ENCODE measurements around the gene BACE1. TPM values are rescaled to one million over a fixed set of nuclear protein-coding genes. Genes with fewer than 3 reads are reported as not detected.

BACE1 gene
- polyA plus RNA-seq, 1 experiment, result 99.6 TPM

- POLR2A ChIA-PET, result no interaction called here
- CTCF ChIA-PET, result no interaction called here
- DNase-seq (ENCODE audit: low read depth), result no peak
- H3K36me3 ChIP-seq (ENCODE audit: control insufficient read depth, insufficient read depth, low read length), result peaks cover 3% of the 10 kb centered on the region
- no peaks in the 10 kb centered on the region for H3K27me3 ChIP-seq (ENCODE audit: control insufficient read depth, insufficient read depth, low read length)
- H3K4me3 ChIP-seq (ENCODE audit: low read depth, low read length), result no peak overlapping the region
- TF ChIP-seq, protein P1, sequence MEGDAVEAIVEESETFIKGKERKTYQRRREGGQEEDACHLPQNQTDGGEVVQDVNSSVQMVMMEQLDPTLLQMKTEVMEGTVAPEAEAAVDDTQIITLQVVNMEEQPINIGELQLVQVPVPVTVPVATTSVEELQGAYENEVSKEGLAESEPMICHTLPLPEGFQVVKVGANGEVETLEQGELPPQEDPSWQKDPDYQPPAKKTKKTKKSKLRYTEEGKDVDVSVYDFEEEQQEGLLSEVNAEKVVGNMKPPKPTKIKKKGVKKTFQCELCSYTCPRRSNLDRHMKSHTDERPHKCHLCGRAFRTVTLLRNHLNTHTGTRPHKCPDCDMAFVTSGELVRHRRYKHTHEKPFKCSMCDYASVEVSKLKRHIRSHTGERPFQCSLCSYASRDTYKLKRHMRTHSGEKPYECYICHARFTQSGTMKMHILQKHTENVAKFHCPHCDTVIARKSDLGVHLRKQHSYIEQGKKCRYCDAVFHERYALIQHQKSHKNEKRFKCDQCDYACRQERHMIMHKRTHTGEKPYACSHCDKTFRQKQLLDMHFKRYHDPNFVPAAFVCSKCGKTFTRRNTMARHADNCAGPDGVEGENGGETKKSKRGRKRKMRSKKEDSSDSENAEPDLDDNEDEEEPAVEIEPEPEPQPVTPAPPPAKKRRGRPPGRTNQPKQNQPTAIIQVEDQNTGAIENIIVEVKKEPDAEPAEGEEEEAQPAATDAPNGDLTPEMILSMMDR (IDR thresholded peaks at IDR 0.05; ENCODE audit: insufficient read depth, low read depth, low read length), result no peak
Measured at GRCh38 chr11:117309310-117309709, 6.7 kb downstream of the BACE1 start.

DNA sequence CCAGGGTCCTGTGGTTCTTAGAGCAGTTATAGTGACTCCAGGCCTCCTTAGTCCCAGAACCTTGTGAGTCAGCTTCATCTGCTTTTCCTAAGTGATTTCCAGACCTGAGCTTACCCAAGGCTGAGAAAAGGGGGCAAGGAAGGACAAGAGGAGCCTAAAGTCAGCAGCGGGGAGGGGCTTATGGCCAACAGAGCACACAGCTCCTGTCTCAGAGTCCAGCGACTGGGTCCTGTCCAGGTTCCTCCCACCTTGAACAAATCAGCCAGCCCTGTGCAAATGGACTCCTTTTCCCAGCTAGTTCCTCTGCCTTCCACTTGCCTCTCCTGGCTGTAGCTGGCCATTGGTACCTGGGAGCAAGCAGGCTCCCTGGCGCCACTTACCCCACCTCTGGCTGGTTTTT lies 10.9 kb downstream of the BACE1 start:
- H3K36me3 ChIP-seq (ENCODE audit: control insufficient read depth, insufficient read depth, low read length), result 0 out of 2 replicates have a peak, but pooled peaks cover 1% of the 10 kb centered on the region
- H3K4me3 ChIP-seq (ENCODE audit: low read depth, low read length), result no peak overlapping the region
- no peak for DNase-seq (ENCODE audit: low read depth)
- CTCF ChIA-PET, result interaction anchor here (0.5 to 0.6 kb wide), 2 partner anchors 80 to 477 kb away, joined by 3 read pairs; no protein-coding TSS in a partner anchor
- TF ChIP-seq, protein P1 (IDR thresholded peaks at IDR 0.05; ENCODE audit: insufficient read depth, low read depth, low read length), result no peak
- POLR2A ChIA-PET, result no interaction called here
- H3K27me3 ChIP-seq (ENCODE audit: control insufficient read depth, insufficient read depth, low read length), result no peaks in the 10 kb centered on the region

GRCh38 chr11:117303646-117304315 lies 12.3 kb downstream of the BACE1 start:
- no peak overlapping the region for H3K4me3 ChIP-seq (ENCODE audit: low read depth, low read length)
- H3K36me3 ChIP-seq (ENCODE audit: control insufficient read depth, insufficient read depth, low read length), result 0 out of 2 replicates have a peak, but pooled peaks cover 1% of the 10 kb centered on the region
- TF ChIP-seq, protein P1 (IDR thresholded peaks at IDR 0.05; ENCODE audit: insufficient read depth, low read depth, low read length), result no peak
- ChIA-PET CTCF (interaction anchor here (3.1 kb wide), 1 partner anchor 11 kb away, joined by 10 read pairs; the partner anchor contains the start of gene BACE1), POLR2A (no interaction called here)
- H3K27me3 ChIP-seq (ENCODE audit: control insufficient read depth, insufficient read depth, low read length), result no peaks in the 10 kb centered on the region
- DNase-seq (ENCODE audit: low read depth), result no peak

DNA sequence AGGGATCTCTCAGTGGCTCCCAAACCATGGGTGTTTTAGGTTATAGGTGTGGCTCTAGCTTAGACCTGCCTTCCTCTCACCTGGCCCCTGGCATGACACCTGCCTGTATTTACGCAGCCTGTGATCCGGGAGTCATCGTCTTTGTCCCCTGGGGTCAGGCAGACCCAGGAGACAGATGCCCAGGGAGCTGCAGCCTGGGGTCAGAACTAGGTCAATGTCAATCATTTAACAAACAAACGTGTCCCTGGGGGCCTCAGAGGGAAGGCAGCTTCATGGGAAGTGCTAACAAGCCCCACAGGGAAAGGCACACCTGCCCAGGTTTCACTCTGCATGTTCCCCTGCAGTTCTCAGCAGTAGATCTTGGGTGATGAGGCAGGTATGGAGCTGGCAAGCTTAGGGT lies 13.0 kb downstream of the BACE1 start:
- TF ChIP-seq, protein P1 (IDR thresholded peaks at IDR 0.05; ENCODE audit: insufficient read depth, low read depth, low read length), result no peak
- H3K4me3 ChIP-seq (ENCODE audit: low read depth, low read length), result no peak overlapping the region
- no peaks in the 10 kb centered on the region for H3K27me3 ChIP-seq (ENCODE audit: control insufficient read depth, insufficient read depth, low read length)
- CTCF ChIA-PET, result interaction anchor here (3.1 kb wide), 1 partner anchor 12 kb away, joined by 10 read pairs; the partner anchor contains the start of gene BACE1
- H3K36me3 ChIP-seq (ENCODE audit: control insufficient read depth, insufficient read depth, low read length), result 0 out of 2 replicates have a peak, but pooled peaks cover 1% of the 10 kb centered on the region
- POLR2A ChIA-PET, result no interaction called here
- no peak for DNase-seq (ENCODE audit: low read depth)

GRCh38 chr11:117302228-117302627 lies 13.8 kb downstream of the BACE1 start:
- Histone ChIP-seq H3K4me3 (ENCODE audit: low read depth, low read length) (no peak overlapping the region), H3K27me3 (ENCODE audit: control insufficient read depth, insufficient read depth, low read length) (no peaks in the 10 kb centered on the region), H3K36me3 (ENCODE audit: control insufficient read depth, insufficient read depth, low read length) (0 out of 2 replicates have a peak, but pooled peaks cover 1% of the 10 kb centered on the region)
- TF ChIP-seq, protein P1 (IDR thresholded peaks at IDR 0.05; ENCODE audit: insufficient read depth, low read depth, low read length), result no peak
- ChIA-PET POLR2A (interaction anchor here (0.6 kb wide), 1 partner anchor 509 kb away, joined by 3 read pairs; no protein-coding TSS in a partner anchor), CTCF (interaction anchor here (0.7 to 3.1 kb wide), 3 partner anchors 13 to 43 kb away, joined by 3 to 10 read pairs (median 5); partner anchors contain the start of gene BACE1)
- DNase-seq (ENCODE audit: low read depth), result no peak
